NCI-H146 treated with DMSO at 0.1 percent for 48 hours (cell line): ENCODE data around the gene CCDC184.
A peak's percentile ranks its signal among the peaks of the same experiment; 100 is the strongest.
"Not testable (repeated sequence)": the region's sequence is repeated elsewhere in the genome, so short reads cannot be mapped to it uniquely, and the experiment has no call there.

Experiments
- DNase-seq: peaks from one replicate; lab custom pipeline; 2025; ENCODE audit not compliant: unreplicated experiment; lab: John Stamatoyannopoulos, UW

The CCDC184 gene

DNA sequence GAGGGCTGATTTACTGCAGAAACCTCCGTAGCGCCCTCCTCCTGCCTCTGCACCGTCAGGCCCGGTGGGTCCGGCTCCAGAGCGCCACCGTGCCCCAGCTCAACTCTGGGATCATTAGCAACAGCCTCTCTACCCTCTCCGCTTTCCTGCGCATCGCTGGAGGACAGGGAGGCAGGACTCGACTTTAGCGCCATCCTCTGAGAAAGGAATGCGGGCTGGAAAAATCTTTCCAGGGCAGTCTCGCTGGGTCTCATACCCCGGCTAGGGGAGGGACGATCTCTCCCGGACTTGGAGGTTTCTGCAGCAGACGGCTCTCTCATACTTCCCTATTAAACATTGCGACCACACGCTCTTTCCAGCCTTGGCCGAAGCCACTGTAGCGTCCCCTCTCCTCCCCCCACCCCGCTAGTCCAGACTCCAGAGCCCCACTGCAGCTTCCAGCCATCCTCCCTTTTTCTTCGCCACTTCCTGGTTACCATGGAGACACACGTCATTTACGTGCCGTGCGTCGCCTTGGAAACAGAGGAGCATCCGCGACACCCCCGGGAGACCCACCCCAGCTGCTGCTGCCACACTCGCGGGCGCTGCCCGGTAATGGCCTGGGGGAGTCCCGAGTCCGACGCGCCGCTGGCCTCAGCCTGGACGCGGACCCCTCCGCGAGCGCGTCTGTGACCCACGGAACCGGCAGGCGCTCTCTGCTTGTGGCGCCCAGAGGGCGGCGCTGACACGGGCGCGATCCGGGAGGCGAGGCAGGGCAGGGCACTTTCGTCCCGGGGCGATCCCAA is at the start of gene CCDC184:
TSS of gene CCDC184 (plus strand) at position 554 of the 785 bp plus-strand sequence. CDS start 479 bp downstream, outside the sequence.
- peak; percentile 85 for DNase-seq

DNA sequence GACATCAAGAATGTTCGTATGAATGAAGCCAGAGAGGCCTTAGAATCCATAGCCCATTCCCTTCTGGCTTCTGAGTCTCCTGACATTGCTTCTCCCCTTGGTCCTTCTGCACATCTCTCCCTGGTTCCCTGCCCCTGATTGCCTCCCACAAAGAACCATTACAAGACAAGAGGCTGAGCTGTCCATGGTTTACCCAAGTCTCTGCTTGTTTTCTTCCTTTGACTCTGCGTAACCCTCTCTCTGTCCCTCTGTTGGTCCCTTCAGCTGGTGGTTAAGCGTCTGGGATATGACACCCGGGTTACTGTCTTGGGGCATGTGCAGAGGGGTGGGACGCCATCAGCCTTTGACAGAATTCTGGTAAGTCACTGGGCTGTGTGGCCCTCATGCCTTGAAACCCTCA is 48.4 kb upstream of the CCDC184 start:
- no peak for DNase-seq

DNA sequence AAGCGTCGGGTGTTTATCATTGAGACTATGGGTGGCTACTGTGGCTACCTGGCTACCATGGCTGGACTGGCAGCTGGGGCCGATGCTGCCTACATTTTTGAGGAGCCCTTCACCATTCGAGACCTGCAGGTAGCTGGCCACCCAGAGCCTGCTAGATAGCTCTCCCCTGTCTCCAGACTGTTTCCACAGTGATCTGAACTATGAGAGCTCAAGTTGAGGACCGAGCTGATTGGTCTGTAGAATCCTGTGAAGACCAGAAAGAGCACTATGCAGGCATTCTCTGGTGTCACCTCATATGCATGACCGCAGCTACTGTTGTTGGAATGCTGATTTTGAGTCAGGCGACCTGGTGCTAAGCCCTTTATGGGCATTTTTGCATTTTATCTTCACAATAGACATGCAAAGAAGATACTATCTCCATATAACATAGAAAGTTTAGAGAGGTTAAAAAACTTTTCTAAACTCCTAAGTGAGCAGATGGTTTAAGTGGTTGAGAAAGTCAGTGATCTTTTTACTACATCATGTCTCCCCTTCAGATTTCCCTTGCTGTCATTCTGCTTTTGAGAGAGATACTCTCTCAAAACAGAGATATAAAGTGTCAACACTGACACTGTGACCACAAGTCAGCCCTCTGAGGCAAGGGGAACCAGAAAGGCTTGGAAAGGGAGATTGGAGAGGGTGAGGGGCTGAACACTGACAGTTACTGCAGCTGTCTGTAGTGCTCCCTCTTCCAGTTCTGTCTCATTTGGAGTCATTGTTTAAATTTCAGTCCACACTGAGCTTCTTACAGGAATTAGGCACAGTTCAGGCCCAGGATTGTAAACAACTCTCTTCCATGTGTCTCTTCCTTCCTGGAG is 40.4 kb upstream of the CCDC184 start:
- DNase-seq: no peak

DNA sequence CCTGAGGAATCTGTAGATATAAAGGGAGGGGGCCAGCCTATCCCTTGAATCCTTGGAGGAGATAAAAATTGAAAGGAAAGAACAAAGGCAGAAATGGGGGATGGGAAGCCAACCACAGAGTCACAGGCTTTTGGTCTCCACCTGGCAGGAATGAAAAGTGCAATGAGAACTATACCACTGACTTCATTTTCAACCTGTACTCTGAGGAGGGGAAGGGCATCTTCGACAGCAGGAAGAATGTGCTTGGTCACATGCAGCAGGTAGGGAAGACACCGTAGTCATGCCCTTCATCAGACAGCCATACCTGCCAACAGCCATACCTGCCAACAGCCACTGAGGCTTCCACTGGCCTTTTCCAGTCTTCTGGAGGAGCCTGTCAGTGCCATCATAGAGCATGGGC is 39.5 kb upstream of the CCDC184 start:
- no peak for DNase-seq

DNA sequence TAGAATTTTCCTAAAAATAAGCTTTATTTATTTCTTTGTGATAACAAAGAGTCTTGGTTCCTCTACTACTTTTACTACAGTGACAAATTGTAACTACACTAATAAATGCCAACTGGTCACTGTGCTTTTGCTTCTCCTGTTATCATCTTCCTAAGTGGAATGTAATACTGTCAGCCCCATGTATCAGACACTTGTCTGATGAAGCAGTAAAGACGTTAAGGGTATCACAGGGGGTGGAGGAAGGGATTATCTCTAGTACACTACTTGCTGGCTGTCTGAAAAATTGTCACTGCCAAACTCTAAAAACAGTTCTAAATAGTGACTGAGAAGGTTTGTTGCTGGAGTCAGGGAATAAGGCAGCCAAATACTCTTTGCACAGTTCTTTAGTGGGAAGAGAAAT is 37.5 kb upstream of the CCDC184 start:
- DNase-seq: no peak

DNA sequence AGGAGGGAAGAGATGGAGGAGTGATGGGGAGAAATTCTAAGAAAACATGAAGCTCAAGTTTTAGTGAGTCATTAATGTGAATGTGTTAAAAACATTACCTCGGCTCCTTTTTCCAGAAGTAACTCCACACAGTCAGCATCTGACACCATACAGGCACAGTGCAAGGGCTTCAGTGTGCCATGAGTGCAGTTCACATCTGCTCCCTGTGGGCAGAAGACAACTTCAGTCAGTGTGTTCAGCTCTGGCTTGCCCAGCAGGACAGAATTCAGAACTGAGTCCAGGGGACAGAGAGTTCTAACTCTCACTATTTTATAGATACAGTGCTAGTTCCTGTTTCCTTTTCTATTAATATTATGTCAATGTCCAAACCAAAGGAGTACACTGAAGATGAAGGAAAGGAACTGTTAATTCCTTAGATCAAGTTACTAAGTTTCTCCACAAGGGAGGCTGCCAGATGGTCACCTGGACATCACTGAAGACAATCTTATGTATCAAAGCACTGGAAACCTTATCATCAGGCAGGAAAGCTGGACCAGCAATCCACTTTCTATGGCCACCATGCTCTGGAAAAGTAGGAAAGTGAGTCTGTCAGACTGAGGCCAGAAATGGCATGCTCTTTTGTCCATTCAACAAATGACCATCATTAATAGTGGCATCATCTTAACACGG is 32.2 kb upstream of the CCDC184 start:
- no peak for DNase-seq

DNA sequence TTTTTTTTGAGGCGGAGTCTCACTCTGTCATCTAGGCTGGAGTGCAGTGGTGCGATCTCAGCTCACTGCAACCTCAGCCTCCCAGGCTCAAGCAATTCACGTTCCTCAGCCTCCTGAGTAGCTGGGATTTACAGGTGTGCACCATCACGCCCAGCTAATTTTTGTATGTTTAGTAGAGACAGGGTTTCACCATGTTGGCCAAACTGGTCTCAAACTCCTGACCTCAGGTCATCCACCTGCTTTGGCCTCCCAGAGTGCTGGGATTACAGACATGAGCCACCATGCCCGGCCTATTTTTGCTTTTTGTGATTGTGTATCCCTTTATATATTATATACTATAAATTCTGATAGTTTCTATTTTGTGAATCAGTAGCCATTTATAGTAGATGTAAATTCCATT is 27.7 kb upstream of the CCDC184 start:
- DNase-seq: not testable (repeated sequence)

DNA sequence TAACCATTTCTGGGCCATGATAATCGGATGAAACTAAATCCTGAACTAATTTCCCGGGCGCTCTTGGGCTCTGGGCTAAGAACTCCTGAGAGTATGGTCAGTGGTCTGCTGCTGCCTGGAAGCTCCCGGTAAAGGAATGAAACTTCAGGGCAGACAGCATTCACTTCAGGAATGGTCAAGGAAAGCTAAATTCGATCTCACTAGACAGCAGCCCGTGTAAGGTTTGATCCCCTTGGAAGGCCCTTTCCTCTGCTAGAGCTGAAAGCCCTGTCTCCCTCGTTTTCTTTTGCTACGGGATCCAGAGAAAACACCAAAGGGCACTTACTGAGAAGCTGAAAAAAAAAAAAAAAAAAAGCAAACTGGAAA is 26.8 kb upstream of the CCDC184 start:
- no peak for DNase-seq

DNA sequence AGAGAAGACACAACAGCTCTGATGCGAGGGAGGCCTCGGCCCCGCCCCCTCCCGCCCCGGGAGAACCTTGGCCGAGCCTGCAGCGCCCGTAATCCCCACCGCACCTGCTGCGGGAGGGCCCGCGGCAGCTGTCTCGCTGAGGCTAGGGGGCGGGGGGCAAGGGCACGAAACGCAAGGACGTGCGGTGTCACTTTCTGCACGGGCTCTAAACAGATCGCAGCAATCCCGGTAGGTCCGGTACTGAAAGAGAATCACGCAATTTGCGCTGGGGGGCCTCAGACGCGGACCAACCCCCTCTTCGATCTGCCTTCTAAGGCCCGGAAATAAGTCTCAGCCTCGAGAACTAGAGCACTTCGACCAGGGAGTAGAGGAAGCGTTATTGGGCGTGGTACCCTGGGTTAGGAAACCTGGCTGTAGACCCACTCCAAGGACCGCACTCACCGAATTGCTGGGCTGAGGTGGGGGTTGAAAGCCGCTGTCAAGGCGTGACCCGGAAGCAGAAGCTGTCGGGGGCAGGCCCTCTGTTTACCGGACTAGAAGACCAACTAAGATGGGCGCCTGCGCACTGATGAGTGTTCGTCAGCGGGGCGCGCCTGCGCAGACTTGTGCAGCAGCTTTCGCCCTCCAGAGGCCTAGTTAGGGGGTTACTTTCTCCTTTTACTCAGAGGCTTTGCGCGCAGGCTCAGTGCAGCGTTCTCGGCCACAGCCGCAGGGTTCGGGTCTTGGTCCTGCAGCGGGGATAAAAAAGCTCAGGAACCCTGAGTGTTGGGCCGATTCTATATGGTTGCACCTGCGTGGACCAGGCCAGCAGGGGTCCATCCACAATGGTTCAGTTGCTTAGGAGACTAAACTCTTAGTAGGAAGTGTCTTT is 26.2 kb upstream of the CCDC184 start, which contains the start of gene ASB8:
TSS of gene ASB8 (minus strand) at position 498 of the 871 bp plus-strand sequence. CDS start 4,019 bp downstream, outside the sequence.
- peak; percentile 99 for DNase-seq

DNA sequence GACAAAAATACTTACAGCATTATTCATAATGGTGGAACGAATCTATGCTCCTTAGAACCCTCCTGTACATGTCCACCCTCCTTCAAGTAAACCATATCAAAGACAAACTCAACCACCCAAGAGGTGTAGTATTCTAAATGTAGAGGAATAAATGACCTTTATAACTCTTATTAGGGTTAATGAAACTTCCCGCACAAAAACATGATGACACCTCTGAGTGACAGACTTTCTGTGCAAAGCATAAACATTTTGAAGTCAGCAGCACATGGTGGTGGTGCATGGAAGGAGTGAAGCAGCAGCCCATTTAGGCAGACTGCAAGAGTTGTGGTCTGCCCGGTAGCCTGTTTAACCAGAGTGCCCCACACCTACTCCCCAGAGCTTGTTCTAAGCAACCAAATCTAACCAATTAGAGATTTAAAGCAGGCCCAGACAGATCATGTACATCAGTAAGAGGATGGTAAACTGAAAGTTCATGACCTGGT is 25.5 kb upstream of the CCDC184 start:
- no peak for DNase-seq

DNA sequence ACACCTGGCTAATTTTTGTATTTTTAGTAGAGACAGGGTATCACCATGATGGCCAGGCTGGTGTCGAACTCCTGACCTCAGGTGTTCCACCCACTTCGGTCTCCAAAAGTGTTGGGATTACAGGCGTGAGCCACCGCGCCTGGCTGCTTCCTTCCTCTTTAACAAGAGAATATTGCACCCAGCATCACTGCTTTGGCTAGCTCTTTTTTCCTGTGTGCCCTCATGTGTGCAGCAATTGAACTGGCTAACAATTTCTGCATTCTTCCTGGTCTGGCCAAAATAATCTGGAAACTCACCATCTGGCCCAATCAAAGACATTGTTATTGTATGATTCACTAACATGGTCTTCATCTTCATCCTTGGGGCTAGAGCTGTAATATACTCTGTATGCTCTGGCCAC is 23.4 kb upstream of the CCDC184 start:
- DNase-seq: no peak

DNA sequence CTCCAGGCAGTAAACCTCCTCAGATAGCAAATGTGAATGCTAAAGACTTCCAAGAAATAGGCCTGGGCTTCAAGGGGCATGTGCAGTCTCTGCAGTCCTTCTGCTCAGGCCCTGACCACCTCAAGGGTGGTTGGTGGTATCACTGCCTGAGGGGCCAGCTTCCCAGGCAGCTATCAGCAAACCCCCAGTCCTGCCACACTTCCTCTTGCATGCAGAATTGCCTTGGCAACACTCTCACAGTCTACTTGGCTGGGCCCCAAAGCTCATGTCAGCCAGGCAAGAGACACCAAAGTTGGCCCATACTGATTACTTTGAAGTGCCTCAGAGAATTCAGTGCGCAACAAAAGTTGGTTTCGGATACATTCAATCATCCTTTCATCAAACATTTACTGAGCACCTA is 22.6 kb upstream of the CCDC184 start:
- DNase-seq: no peak

DNA sequence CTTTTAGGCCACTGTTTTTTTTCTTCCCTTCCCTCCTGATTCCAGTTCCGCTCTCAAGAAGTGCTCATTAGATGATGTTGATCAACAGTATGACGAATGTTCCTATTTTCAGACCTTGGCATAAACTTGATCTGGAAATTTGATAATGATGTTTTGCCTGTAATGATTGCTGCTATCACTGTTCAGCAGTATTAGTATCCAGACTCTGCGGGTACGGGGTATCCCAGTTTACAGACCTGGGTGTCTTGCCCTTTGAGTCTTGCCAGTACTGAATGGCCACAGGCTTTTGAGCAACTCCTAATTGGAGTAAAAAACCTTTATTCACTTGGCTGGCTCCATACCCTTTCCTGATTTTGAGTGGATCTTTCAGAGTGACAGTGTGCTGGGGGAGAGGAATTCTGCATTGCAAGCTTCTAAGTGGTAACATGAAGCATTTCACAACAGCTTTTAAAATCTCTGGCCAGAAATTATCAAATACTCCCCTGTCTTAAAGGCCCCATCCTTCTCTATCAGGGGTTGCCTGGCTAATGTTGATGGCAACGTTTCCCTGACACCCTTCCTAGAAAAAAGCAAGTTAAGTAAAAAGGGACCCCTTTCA is 20.2 kb upstream of the CCDC184 start:
- DNase-seq: no peak

DNA sequence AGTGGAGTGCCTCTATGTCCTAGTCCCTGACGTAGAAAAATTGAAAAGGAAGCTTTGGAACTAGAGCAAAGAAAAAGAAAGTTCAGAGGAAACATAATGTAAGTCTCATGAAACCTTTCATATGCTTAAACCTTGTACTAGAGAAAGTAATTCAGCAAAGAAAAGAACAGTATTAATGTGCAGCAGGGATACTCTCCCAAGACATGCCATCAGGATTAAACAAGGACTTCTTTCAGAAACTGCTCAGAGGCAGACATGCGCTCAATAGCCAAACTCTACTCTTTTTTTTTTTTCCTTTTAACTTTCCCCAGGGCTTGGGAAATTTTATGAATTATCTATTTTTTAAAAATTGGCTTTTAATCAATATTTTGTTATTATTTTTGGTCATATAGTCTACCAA is 19.0 kb upstream of the CCDC184 start:
- DNase-seq: no peak

DNA sequence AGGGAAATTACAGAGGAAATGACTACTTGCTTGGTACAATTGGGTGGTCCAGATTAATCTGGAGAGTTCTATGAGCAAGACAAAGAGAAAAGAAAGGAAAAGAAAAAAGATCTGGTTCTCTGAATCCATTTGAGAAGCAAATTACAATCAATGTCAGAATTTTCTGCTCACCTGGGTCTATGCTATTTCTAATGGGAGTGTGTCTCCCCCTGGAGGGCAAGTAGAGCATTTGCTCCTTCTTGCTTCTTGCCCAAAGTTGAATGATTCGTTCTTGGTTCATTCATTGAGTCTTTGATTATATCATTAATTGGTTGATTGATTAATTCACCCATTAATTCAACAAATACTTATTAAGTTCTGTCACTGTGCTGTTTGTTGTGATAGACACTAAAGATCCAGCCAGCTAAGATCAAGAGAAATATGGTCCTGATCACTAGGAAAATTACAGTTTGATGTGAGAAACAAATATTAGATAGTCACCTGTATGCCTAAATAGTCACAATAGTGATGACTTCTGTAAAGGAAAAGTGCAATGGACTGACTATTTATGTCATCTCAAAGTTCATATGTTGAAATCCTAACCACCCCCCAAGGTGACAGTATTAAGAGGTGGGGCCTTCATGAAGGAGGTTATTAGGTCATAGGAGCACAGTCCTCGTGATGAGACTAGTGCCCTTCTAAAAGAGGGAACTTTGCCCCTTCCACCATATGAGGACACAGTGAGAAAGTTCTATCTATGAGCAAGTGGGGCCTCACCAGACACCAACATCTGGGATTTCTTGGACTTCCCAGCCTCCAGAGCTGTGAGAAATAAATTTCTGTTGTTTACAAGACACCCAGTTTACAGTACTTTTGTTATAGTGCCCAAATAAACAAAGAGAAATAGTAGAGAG is 18.1 kb upstream of the CCDC184 start:
- peak; percentile 38 for DNase-seq

DNA sequence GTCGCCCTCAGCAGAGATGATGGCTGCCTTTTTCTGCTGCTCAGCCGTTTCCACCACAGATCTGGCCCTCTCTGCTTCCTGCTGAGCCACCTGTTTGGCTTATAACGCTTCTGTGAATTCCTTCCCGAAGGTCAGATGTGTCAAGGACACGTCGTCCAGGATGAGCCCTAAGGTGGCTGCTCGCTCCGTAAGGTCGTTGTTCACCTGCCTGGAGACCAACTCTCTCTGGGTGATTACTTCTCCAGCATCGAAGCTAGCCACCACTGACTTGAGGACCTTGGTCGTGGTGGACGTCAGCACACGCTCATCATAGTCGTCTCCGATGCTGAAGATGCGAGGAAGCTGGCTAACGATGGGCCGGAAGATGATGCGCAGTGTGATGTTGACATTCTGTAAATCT is 14.4 kb upstream of the CCDC184 start:
- no peak for DNase-seq

DNA sequence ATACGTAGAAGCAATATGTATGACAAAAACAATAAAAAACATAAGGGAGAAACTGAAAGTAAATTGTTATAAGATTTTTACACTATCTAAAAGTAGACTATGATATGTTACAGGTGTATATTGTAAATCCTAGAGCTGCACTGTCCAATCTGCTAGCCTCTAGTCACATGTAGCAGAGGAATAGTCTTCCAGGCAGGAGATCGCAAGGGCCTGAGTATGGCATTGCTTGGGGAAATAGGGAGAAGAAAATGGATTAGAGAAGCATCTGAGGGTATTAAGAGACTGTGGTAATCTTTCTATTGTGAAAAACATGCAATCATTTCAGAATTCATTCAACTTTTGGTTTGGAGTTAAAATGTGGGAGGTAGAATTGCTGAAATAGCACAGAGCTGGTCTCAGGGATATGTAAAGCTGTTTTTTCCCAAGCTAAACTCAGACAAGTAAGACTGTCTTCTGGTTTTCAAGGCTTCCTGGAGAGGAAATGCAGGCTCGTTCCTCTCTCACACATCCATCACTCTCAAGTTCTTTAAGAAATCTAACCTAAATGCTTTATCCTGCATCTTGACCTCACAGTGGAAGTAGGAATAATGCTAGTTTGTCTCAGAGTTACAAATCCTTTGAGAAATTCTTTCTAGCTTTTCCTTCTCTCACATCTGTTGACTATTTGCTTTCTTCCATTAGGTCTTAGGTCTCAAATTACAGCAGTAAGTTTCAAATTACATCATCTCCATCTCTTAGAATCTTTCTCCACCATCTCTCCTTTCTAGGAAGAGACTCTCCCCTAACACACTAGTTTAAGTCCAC is 7.6 kb upstream of the CCDC184 start:
- DNase-seq: no peak

DNA sequence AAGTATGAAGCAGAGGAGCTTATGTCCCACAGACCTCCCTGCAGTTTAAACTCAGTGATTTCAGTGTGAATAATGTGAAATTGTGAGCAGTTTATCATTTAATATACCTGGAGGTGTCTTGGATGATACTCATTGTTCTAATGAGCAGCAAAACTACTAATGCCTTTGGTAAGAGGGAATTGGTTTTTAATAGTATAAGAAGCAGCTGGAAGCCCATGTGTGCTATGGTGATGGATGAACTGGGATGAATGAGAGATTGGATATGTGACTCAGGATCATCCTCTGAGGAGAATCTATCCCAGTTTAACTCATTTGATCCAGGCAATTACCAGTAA is 7.1 kb upstream of the CCDC184 start:
- no peak for DNase-seq
